IMR-90 (cell line): Measurements from ENCODE around the gene LDLRAD3. TPM values are rescaled to one million over a fixed set of nuclear protein-coding genes. Genes with fewer than 3 reads are reported as not detected.
A peak's percentile ranks its signal among the peaks of the same experiment; 100 is the strongest.

Experiments used
- ATAC-seq: fragments of 200-7000 bp; cut with Tn5 transposase; 2 replicates; pipeline ENCODE4 v1.9.1; 2020; ENCODE audit warnings: low read depth, mild to moderate bottlenecking, moderate library complexity
- BruUV-seq: library from RNA; stranded (reverse); fragments of 400-500 nt; replicated peaks from 2 replicates; lab custom pipeline; 2021; lab: Mats Ljungman, UMichigan
- CTCF ChIA-PET: fragments of 300-600 bp; formaldehyde crosslinking; extraction: SDS; loops from one replicate; lab custom pipeline; 2021; ENCODE audit warnings: antibody characterized with exemption; lab: Yijun Ruan, JAX
- POLR2A ChIA-PET: fragments of 300-600 bp; sonication (Branson Sonifier 250); formaldehyde crosslinking; loops from one replicate; lab custom pipeline; 2022; ENCODE audit warnings: antibody characterized with exemption; ENCODE audit not compliant: unreplicated experiment; lab: Charles Lee
- DNase-seq: peaks from one replicate; pipeline ENCODE4 v3.0.0; 2013
- H2AFZ ChIP-seq: replicated peaks from 2 replicates; pipeline ENCODE3; 2013; ENCODE audit warnings: low read length, mild to moderate bottlenecking; ENCODE audit not compliant: poor library complexity
- H2AK5ac ChIP-seq: 2 replicates; pipeline ENCODE4 v1.6.1; 2013; ENCODE audit warnings: low read depth, low read length, inconsistent platforms
- H2AK9ac ChIP-seq: replicated peaks from 2 replicates; pipeline ENCODE3; 2013; ENCODE audit warnings: mild to moderate bottlenecking, low read depth, low read length, moderate library complexity; ENCODE audit not compliant: poor library complexity
- H2BK120ac ChIP-seq: 2 replicates; pipeline ENCODE4 v1.6.1; 2013; ENCODE audit warnings: low read depth, low read length, inconsistent platforms
- H2BK15ac ChIP-seq: 3 replicates; pipeline ENCODE4 v1.6.1; 2013; ENCODE audit warnings: low read depth, low read length, inconsistent platforms
- H2BK20ac ChIP-seq: 2 replicates; pipeline ENCODE4 v1.6.1; 2013; ENCODE audit warnings: low read depth, mild to moderate bottlenecking, inconsistent platforms, low read length, moderate library complexity
- H2BK5ac ChIP-seq: 2 replicates; pipeline ENCODE4 v1.6.1; 2013; ENCODE audit warnings: mild to moderate bottlenecking, low read depth, low read length, inconsistent platforms; ENCODE audit not compliant: poor library complexity, severe bottlenecking
- H3K14ac ChIP-seq: replicated peaks from 2 replicates; pipeline ENCODE4 v1.6.1; 2013; ENCODE audit warnings: low read depth, low read length, inconsistent platforms
- H3K18ac ChIP-seq: 2 replicates; pipeline ENCODE4 v1.6.1; 2013; ENCODE audit warnings: low read depth, low read length, control low read depth
- H3K23ac ChIP-seq: 2 replicates; pipeline ENCODE4 v1.6.1; 2013; ENCODE audit warnings: low read depth, low read length, inconsistent platforms
- H3K27ac ChIP-seq: 2 replicates; pipeline ENCODE4 v1.5.1; 2013; ENCODE audit warnings: mild to moderate bottlenecking, control low read depth, low read length; ENCODE audit not compliant: insufficient read depth
- H3K27me3 ChIP-seq: 2 replicates; pipeline ENCODE4 v1.6.1; 2013; ENCODE audit warnings: low read length; ENCODE audit not compliant: control insufficient read depth, insufficient read depth
- H3K36me3 ChIP-seq: 2 replicates; pipeline ENCODE4 v1.6.1; 2013; ENCODE audit warnings: low read length, mixed read lengths; ENCODE audit not compliant: control insufficient read depth, insufficient read depth
- H3K4ac ChIP-seq: 2 replicates; pipeline ENCODE4 v1.6.1; 2013; ENCODE audit warnings: low read depth, low read length, inconsistent platforms
- H3K4me1 ChIP-seq: 2 replicates; pipeline ENCODE4 v1.6.1; 2013; ENCODE audit warnings: low read length, mixed read lengths; ENCODE audit not compliant: control insufficient read depth, insufficient read depth
- H3K4me2 ChIP-seq: 2 replicates; pipeline ENCODE4 v1.6.1; 2013; ENCODE audit warnings: low read depth, mild to moderate bottlenecking, control low read depth, low read length, moderate library complexity
- H3K4me3 ChIP-seq: 2 replicates; pipeline ENCODE4 v1.5.1; 2013; ENCODE audit warnings: low read depth, mild to moderate bottlenecking, control low read depth, low read length, moderate library complexity; ENCODE audit not compliant: insufficient read depth
- H3K56ac ChIP-seq: 2 replicates; pipeline ENCODE4 v1.6.1; 2013; ENCODE audit warnings: low read length, inconsistent platforms; ENCODE audit not compliant: insufficient read depth; ENCODE audit errors: extremely low read depth
- H3K79me1 ChIP-seq, 2 experiments: 2 replicates each; pipeline ENCODE4 v1.6.1; 2013; ENCODE audit warnings: low read length in 2 of 2, inconsistent platforms in 1 of 2, low read depth in 1 of 2
- H3K9ac ChIP-seq: 2 replicates; pipeline ENCODE4 v1.6.1; 2013; ENCODE audit warnings: low read depth, low read length, control low read depth
- H3K9me1 ChIP-seq: 2 replicates; pipeline ENCODE4 v1.6.1; 2013; ENCODE audit warnings: low read length, inconsistent platforms; ENCODE audit not compliant: insufficient read depth
- H3K9me3 ChIP-seq: 2 replicates; pipeline ENCODE4 v1.6.1; 2013; ENCODE audit warnings: low read length; ENCODE audit not compliant: control insufficient read depth, insufficient read depth
- H4K20me1 ChIP-seq: 2 replicates; pipeline ENCODE4 v1.6.1; 2013; ENCODE audit warnings: low read length, inconsistent platforms; ENCODE audit not compliant: insufficient read depth
- H4K5ac ChIP-seq: 2 replicates; pipeline ENCODE4 v1.6.1; 2013; ENCODE audit warnings: mild to moderate bottlenecking, low read depth, low read length, control low read depth
- H4K8ac ChIP-seq, 2 experiments: 2 replicates each; pipeline ENCODE4 v1.6.1; 2013; ENCODE audit warnings: low read depth in 2 of 2, low read length in 2 of 2, control low read depth in 1 of 2, inconsistent platforms in 1 of 2
- H4K91ac ChIP-seq: 2 replicates; pipeline ENCODE4 v1.6.1; 2013; ENCODE audit warnings: low read depth, low read length, inconsistent platforms; ENCODE audit not compliant: insufficient read depth
- MAZ ChIP-seq: IDR thresholded peaks from 2 replicates; pipeline ENCODE4 v1.6.1; 2012; ENCODE audit warnings: low read depth, mild to moderate bottlenecking, low read length, improper control_type of control experiment, moderate library complexity, borderline replicate concordance
- RFX5 ChIP-seq: IDR thresholded peaks from 2 replicates; pipeline ENCODE4 v1.8.0; 2012; ENCODE audit warnings: low read depth, mild to moderate bottlenecking, low read length, moderate library complexity
- SMC3 ChIP-seq: fragments of 150-350 bp; IDR thresholded peaks from 2 replicates; pipeline ENCODE4 v1.6.1; 2016; ENCODE audit warnings: low read depth, mild to moderate bottlenecking, antibody characterized with exemption, low read length, moderate library complexity
- WGBS, 2 experiments: methylation state at CpG; one replicate each; pipeline versions ENCODE4 v1.1.5 to v1.1.7; 2013; ENCODE audit warnings: missing lambda C conversion rate in 2 of 2; ENCODE audit not compliant: insufficient read length in 1 of 2; ENCODE audit errors: extremely low coverage in 2 of 2; 5-methylcytosine and 5-hydroxymethylcytosine counted together
- dilution Hi-C: fragments of 300-500 bp; cut with HindIII; formaldehyde crosslinking; loops from one replicate; pipeline ENCODE4 v1.14.3; 2018; ENCODE audit warnings: low sequenced_read_pairs; ENCODE audit not compliant: unreplicated experiment
- in situ Hi-C: fragments of 300-500 bp; cut with MboI; formaldehyde crosslinking; loops from 3 replicates; pipeline ENCODE4 v1.14.3; 2019; ENCODE audit warnings: low sequenced_read_pairs, inconsistent platforms, mixed read lengths
- intact Hi-C: fragments of 100-400 bp; cut with micrococcal nuclease; formaldehyde crosslinking; loops from 2 replicates; pipeline ENCODE4 v1.10.0; 2022
- polyA plus RNA-seq, 3 experiments: library from polyadenylated mRNA; depleted of rRNA; stranded (reverse); fragments of >200 nt; gene quantifications; 2 replicates each; pipeline ENCODE4 v1.2.3, GENCODE V29; 2012; ENCODE audit warnings: low replicate concordance in 1 of 3
- total RNA-seq: library from RNA; depleted of rRNA; stranded (reverse); fragments of >200 nt; gene quantifications from 2 replicates; pipeline ENCODE4 v1.2.3, GENCODE V29; 2012

LDLRAD3 gene
- total and polyA plus RNA-seq, 2 of the 4 experiments (the other 2 are of a cell fraction): 2.7 to 6.4 TPM

DNA sequence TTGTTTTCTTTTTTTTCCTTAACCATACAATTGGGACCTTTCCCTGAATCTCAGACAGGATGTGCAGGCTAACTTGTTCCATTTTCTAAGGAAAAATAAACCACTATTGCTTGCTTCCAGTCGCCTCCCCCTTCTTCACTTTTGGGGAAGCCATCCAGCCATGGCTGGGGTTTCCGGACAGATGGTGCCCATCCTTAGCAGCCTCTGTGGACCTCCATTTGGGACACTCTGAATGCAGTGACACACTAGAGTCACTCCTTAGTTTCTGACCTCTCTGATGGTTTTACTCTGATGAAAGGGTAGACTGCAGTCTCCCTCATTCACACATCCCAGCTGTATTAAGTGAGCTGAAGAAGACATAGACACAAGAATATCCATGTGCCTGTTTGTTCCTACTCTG, 198.1 kb downstream of the LDLRAD3 start:
- no peak for ATAC-seq

More for the DNA sequence above, 198.1 kb downstream of the LDLRAD3 start:
- Histone ChIP-seq H3K23ac (no peak overlapping the region), H3K18ac (no peak overlapping the region), H3K36me3 (no peaks in the 10 kb centered on the region), H4K8ac (no peak overlapping the region), H4K91ac (peak overlapping the region; percentile 14; the same call in 1 of the 2 replicates), H3K56ac (no peak overlapping the region), H3K27me3 (no peaks in the 10 kb centered on the region), H3K14ac (no peak overlapping the region), H2BK120ac (no peak overlapping the region), H3K9me3 (no peaks in the 10 kb centered on the region), H2AK9ac (no peak overlapping the region), H2BK15ac (no peak overlapping the region), H2AFZ (no peak overlapping the region), H2BK20ac (no peak overlapping the region), H4K5ac (no peak overlapping the region), H3K4me3 (no peak overlapping the region), H3K79me1 (no peaks in the 10 kb centered on the region), H2AK5ac (no peak overlapping the region), H3K4ac (no peak overlapping the region), H3K27ac (no peak overlapping the region), H4K20me1 (no peaks in the 10 kb centered on the region), H3K4me1 (no peaks in the 10 kb centered on the region), H3K9ac (no peak overlapping the region), H2BK5ac (no peak overlapping the region), H3K4me2 (no peak overlapping the region), H3K9me1 (no peaks in the 10 kb centered on the region)
- CTCF ChIA-PET: interaction anchor here (2.1 kb wide), 1 partner anchor 10 kb away, joined by 7 read pairs; no protein-coding TSS in a partner anchor
- POLR2A ChIA-PET: no interaction called here
- no peak for DNase-seq
- no TSS peak for BruUV-seq
- in situ Hi-C loops (no loop called here), dilution Hi-C loops (no loop called here), intact Hi-C loops (no loop called here)
- no CpG with 5 or more reads among the region's 2 CpGs for WGBS, 2 experiments
- TF ChIP-seq RFX5 (no peak), MAZ (no peak), SMC3 (no peak)
